MM.1S (cell line): ENCODE data around the gene ARPC5.

Source experiments
- DNase-seq: peaks from one replicate; pipeline ENCODE4 v3.0.0-alpha.2; 2015
- H2AFZ ChIP-seq: fragments of 300-600 bp; sonication (generic); 2 replicates; pipeline ENCODE4 v1.6.0; 2016; ENCODE audit warnings: antibody characterized with exemption, low read length
- H3F3A ChIP-seq: fragments of 300-600 bp; sonication (generic); 2 replicates; pipeline ENCODE4 v1.6.1; 2016; ENCODE audit warnings: mild to moderate bottlenecking, antibody characterized with exemption, low read length, moderate library complexity, mixed read lengths; ENCODE audit not compliant: insufficient read depth
- H3K27ac ChIP-seq: fragments of 300-600 bp; sonication (generic); 2 replicates; pipeline ENCODE4 v1.5.1; 2016; ENCODE audit warnings: mild to moderate bottlenecking, low read length
- H3K27me3 ChIP-seq: fragments of 300-600 bp; sonication (generic); replicated peaks from 2 replicates; pipeline ENCODE4 v1.6.0; 2016; ENCODE audit warnings: low read length; ENCODE audit not compliant: insufficient read depth
- H3K36me3 ChIP-seq: fragments of 300-600 bp; sonication (generic); replicated peaks from 2 replicates; pipeline ENCODE4 v1.6.1; 2016; ENCODE audit warnings: mild to moderate bottlenecking, low read length, mixed read lengths; ENCODE audit not compliant: insufficient read depth
- H3K4me1 ChIP-seq: fragments of 300-600 bp; sonication (generic); 2 replicates; pipeline ENCODE4 v1.6.1; 2016; ENCODE audit warnings: low read length, mixed read lengths
- H3K4me2 ChIP-seq: fragments of 300-600 bp; sonication (generic); 2 replicates; pipeline ENCODE4 v1.6.0; 2016; ENCODE audit warnings: low read depth, low read length
- H3K4me3 ChIP-seq: fragments of 300-600 bp; sonication (generic); 2 replicates; pipeline ENCODE4 v1.5.1; 2016; ENCODE audit warnings: low read length, mixed read lengths
- H3K79me2 ChIP-seq: fragments of 300-600 bp; sonication (generic); 2 replicates; pipeline ENCODE4 v1.6.1; 2016; ENCODE audit warnings: mixed run types, low read length, mixed read lengths
- H3K9ac ChIP-seq: fragments of 300-600 bp; sonication (generic); 2 replicates; pipeline ENCODE4 v1.6.1; 2016; ENCODE audit warnings: low read length, mixed read lengths
- H3K9me2 ChIP-seq: fragments of 300-600 bp; sonication (generic); replicated peaks from 2 replicates; pipeline ENCODE4 v1.6.1; 2016; ENCODE audit warnings: mild to moderate bottlenecking, low read length, mixed read lengths; ENCODE audit not compliant: insufficient read depth
- H3K9me3 ChIP-seq: fragments of 300-600 bp; sonication (generic); replicated peaks from 2 replicates; pipeline ENCODE4 v1.6.1; 2016; ENCODE audit warnings: mild to moderate bottlenecking, low read length, mixed read lengths; ENCODE audit not compliant: insufficient read depth
- H4K20me1 ChIP-seq: fragments of 300-600 bp; sonication (generic); 2 replicates; pipeline ENCODE4 v1.6.1; 2016; ENCODE audit warnings: mild to moderate bottlenecking, low read length, moderate library complexity, mixed read lengths; ENCODE audit not compliant: insufficient read depth
- EZH2 ChIP-seq: fragments of 300-600 bp; sonication (generic); optimal IDR thresholded peaks from 2 replicates; pipeline ENCODE3; 2017; ENCODE audit warnings: low read depth, mild to moderate bottlenecking, antibody characterized with exemption, low read length, mixed read lengths
- EZH2phosphoT487 ChIP-seq: fragments of 300-600 bp; sonication (generic); IDR thresholded peaks from 2 replicates; pipeline ENCODE4 v1.6.1; 2018; ENCODE audit warnings: antibody characterized with exemption, low read length
- TF ChIP-seq, protein P1 (sequence below): fragments of 300-600 bp; sonication (generic); IDR thresholded peaks from 2 replicates; pipeline ENCODE4 v1.5.1; 2016; ENCODE audit warnings: antibody characterized with exemption, low read length, mixed read lengths

ARPC5 gene

GRCh38 chr1:183640193-183640592 lies 4.6 kb upstream of the ARPC5 start:
- no peaks in the 10 kb centered on the region for H3K36me3 ChIP-seq
- no peaks in the 10 kb centered on the region for H4K20me1 ChIP-seq
- H3K27me3 ChIP-seq = no peaks in the 10 kb centered on the region
- no peak overlapping the region for H3K9ac ChIP-seq
- no peak overlapping the region for H3K4me2 ChIP-seq
- H3K79me2 ChIP-seq = peaks cover 3% of the 10 kb centered on the region
- no peak overlapping the region for H2AFZ ChIP-seq
- no peaks in the 10 kb centered on the region; the same call in 1 of the 2 replicates for H3F3A ChIP-seq
- TF ChIP-seq EZH2phosphoT487 (no peak), EZH2 (no peak)
- TF ChIP-seq, protein P1, sequence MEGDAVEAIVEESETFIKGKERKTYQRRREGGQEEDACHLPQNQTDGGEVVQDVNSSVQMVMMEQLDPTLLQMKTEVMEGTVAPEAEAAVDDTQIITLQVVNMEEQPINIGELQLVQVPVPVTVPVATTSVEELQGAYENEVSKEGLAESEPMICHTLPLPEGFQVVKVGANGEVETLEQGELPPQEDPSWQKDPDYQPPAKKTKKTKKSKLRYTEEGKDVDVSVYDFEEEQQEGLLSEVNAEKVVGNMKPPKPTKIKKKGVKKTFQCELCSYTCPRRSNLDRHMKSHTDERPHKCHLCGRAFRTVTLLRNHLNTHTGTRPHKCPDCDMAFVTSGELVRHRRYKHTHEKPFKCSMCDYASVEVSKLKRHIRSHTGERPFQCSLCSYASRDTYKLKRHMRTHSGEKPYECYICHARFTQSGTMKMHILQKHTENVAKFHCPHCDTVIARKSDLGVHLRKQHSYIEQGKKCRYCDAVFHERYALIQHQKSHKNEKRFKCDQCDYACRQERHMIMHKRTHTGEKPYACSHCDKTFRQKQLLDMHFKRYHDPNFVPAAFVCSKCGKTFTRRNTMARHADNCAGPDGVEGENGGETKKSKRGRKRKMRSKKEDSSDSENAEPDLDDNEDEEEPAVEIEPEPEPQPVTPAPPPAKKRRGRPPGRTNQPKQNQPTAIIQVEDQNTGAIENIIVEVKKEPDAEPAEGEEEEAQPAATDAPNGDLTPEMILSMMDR = no peak
- H3K9me2 ChIP-seq = no peaks in the 10 kb centered on the region
- H3K4me3 ChIP-seq = no peak overlapping the region
- no peaks in the 10 kb centered on the region for H3K4me1 ChIP-seq
- DNase-seq = no peak
- no peaks in the 10 kb centered on the region for H3K9me3 ChIP-seq
- no peak overlapping the region for H3K27ac ChIP-seq

DNA sequence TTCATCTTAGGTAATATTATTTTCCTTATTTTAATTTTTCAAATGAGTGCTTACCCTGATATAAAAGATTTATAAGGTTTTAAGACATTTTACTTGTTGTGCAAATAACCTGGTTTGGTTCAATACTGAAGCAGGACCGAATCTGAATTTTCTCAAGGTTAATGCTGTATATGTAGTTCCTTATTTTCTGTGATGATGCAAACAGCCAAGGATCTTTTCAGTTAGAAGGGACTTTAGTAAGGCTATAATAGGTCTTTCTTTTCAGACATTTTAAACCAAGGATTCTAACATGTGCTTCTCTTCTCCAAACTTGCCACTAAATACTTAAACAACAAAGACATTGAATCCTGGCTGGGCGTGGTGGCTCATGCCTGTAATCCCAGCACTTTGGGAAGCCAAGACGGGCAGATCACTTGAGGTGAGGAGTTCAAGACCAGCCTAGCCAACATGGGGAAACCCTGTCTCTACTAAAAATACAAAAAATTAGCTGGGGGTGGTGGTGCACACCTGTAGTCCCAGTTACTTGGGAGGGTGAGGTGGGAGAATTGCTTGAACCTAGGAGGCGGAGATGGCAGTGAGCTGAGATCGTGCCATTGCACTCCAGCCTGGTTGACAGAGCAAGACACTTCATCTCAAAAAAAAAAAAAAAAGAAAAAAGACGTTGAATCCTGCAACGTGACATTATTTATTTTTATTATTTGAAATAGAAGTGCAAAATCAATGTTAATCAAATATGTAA lies 3.2 kb upstream of the ARPC5 start:
- Histone ChIP-seq H2AFZ (no peak overlapping the region), H4K20me1 (no peaks in the 10 kb centered on the region; the same call in 1 of the 2 replicates), H3K4me3 (no peak overlapping the region), H3K27ac (no peak overlapping the region), H3K9me3 (no peaks in the 10 kb centered on the region), H3K4me2 (no peak overlapping the region), H3F3A (peaks cover 11% of the 10 kb centered on the region), H3K4me1 (no peaks in the 10 kb centered on the region), H3K9ac (no peak overlapping the region), H3K9me2 (no peaks in the 10 kb centered on the region), H3K27me3 (no peaks in the 10 kb centered on the region), H3K79me2 (peaks cover 17% of the 10 kb centered on the region), H3K36me3 (no peaks in the 10 kb centered on the region)
- DNase-seq = no peak
- TF ChIP-seq, protein P1 = no peak
- TF ChIP-seq EZH2 = no peak
- TF ChIP-seq EZH2phosphoT487 = no peak

DNA sequence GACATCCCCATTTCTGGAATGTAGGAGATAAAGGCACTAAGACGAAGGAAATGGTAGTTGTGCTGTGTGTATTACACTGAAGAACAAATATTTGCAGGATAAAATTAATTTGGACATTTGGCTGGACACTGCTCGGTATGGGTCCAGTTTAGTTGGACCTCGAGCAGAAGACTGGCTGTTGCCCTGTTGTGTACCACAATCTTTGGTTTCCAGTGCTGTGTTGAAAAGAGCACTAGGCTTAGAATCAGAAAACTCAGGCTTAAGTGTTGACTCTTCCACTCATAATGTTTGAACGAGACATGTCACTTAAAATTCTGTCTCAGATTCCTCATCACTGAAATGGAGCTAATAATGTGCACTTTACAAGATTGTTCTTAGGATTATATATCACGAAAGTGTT lies 1.2 kb upstream of the ARPC5 start:
- Histone ChIP-seq H3K36me3 (no peaks in the 10 kb centered on the region), H3K27me3 (no peaks in the 10 kb centered on the region), H3K79me2 (peaks cover 37% of the 10 kb centered on the region), H3F3A (peaks cover 19% of the 10 kb centered on the region), H3K4me3 (no peak overlapping the region; the same call in 1 of the 2 replicates), H4K20me1 (peaks cover 5% of the 10 kb centered on the region; the same call in 1 of the 2 replicates), H3K9me2 (no peaks in the 10 kb centered on the region), H3K4me1 (peaks cover 16% of the 10 kb centered on the region), H2AFZ (peak overlapping the region; percentile 97; the same call in 1 of the 2 replicates), H3K9me3 (no peaks in the 10 kb centered on the region), H3K4me2 (peak overlapping the region; percentile 93), H3K27ac (no peak overlapping the region), H3K9ac (no peak overlapping the region)
- no peak for TF ChIP-seq EZH2phosphoT487
- no peak for DNase-seq

- H3K27ac ChIP-seq = peak overlapping the region; percentile 52; the same call in 1 of the 2 replicates
- H3K9me2 ChIP-seq = no peaks in the 10 kb centered on the region
- no peak for DNase-seq
- H3K4me1 ChIP-seq = peaks cover 18% of the 10 kb centered on the region
- TF ChIP-seq, protein P1 = no peak
- TF ChIP-seq EZH2phosphoT487 = no peak
- no peak for TF ChIP-seq EZH2
- peak overlapping the region; percentile 44 for H3K9ac ChIP-seq
- H3K27me3 ChIP-seq = no peaks in the 10 kb centered on the region
- peak overlapping the region; percentile 91 for H3K4me3 ChIP-seq
- H2AFZ ChIP-seq = peak overlapping the region; percentile 97
- H3K36me3 ChIP-seq = no peaks in the 10 kb centered on the region
- peaks cover 42% of the 10 kb centered on the region for H3K79me2 ChIP-seq
- H3K9me3 ChIP-seq = no peaks in the 10 kb centered on the region
- H3F3A ChIP-seq = peaks cover 19% of the 10 kb centered on the region
- peaks cover 5% of the 10 kb centered on the region; the same call in 1 of the 2 replicates for H4K20me1 ChIP-seq
- H3K4me2 ChIP-seq = peak overlapping the region; percentile 93
These were observed 725 bp upstream of the ARPC5 start for GRCh38 chr1:183636334-183636682.
